MCF 10A (cell line): ENCODE data around the gene MUC4. TPM values are rescaled to one million over a fixed set of nuclear protein-coding genes. Genes with fewer than 3 reads are reported as not detected.
A peak's percentile ranks its signal among the peaks of the same experiment; 100 is the strongest.

Experiments
- BruUV-seq: library from RNA; stranded (reverse); fragments of 400-500 nt; replicated peaks from 2 replicates; lab custom pipeline; 2021; lab: Mats Ljungman, UMichigan
- CTCF ChIA-PET: fragments of 300-600 bp; sonication (Branson Sonifier 250); formaldehyde crosslinking; extraction: SDS; loops from one replicate; lab custom pipeline; 2021; ENCODE audit warnings: antibody characterized with exemption, inconsistent platforms; lab: Yijun Ruan, JAX
- POLR2A ChIA-PET: fragments of 300-600, 350-650 bp; sonication (Branson Sonifier 250); formaldehyde crosslinking; extraction: SDS; loops from one replicate; lab custom pipeline; 2020; ENCODE audit warnings: antibody characterized with exemption, inconsistent platforms; lab: Yijun Ruan, JAX
- DNase-seq: peaks from one replicate; pipeline ENCODE4 v3.0.0-alpha.2; 2018; ENCODE audit not compliant: unreplicated experiment
- H3K27ac Mint-ChIP-seq: one replicate; pipeline ENCODE4 v1.8.0; 2022; ENCODE audit warnings: mild to moderate bottlenecking, low read depth, mixed read lengths; ENCODE audit not compliant: unreplicated experiment
- H3K27me3 Mint-ChIP-seq: one replicate; pipeline ENCODE4 v1.8.0; 2022; ENCODE audit warnings: mixed read lengths; ENCODE audit not compliant: insufficient read depth, unreplicated experiment
- H3K36me3 Mint-ChIP-seq: one replicate; pipeline ENCODE4 v1.8.0; 2022; ENCODE audit warnings: mild to moderate bottlenecking, moderate library complexity, mixed read lengths; ENCODE audit not compliant: insufficient read depth, unreplicated experiment
- H3K4me1 Mint-ChIP-seq: one replicate; pipeline ENCODE4 v1.8.0; 2022; ENCODE audit warnings: mixed read lengths; ENCODE audit not compliant: insufficient read depth, unreplicated experiment
- H3K4me3 Mint-ChIP-seq: one replicate; pipeline ENCODE4 v1.8.0; 2022; ENCODE audit warnings: mild to moderate bottlenecking, moderate library complexity, mixed read lengths; ENCODE audit not compliant: unreplicated experiment
- H3K9me3 Mint-ChIP-seq: one replicate; pipeline ENCODE4 v1.8.0; 2022; ENCODE audit warnings: mixed read lengths; ENCODE audit not compliant: unreplicated experiment
- intact Hi-C: fragments of 100-400 bp; cut with micrococcal nuclease; formaldehyde crosslinking; loops from 2 replicates; pipeline ENCODE4 v1.14.1; 2022
- total RNA-seq: library from RNA; stranded (reverse); gene quantifications from 2 replicates; pipeline ENCODE4 v1.2.3, GENCODE V29; 2022
- TF ChIP-seq, protein P1 (sequence below): fragments of 200-600 bp; IDR thresholded peaks from one replicate; pipeline ENCODE4 v1.8.0; 2022; ENCODE audit warnings: antibody characterized with exemption, mild to moderate bottlenecking; ENCODE audit not compliant: unreplicated experiment

MUC4 gene
- total RNA-seq, 1 experiment from 2014 or later: not detected

DNA sequence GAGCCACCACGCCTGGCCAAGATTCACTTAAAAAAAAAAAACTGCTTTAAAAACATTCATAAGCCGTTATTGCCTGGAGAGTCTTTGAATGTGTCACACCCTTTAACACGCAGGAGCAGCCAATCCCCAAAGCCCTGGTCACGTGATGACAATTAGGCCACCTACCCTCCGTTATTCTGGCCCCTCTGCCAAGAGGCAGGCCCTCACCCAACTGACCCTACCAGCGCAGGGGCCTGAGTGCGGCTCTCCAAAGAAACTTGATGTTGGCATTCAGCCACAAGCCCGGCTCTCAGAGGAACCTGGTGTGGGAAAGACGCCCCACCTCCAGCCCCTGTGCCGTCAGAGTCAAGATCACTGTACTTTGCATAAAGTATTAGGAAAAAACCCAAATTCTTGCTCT is 11.6 kb upstream of the MUC4 start:
- peaks cover 36% of the 10 kb centered on the region for H3K27me3 Mint-ChIP-seq
- POLR2A ChIA-PET: no interaction called here
- TF ChIP-seq, protein P1, sequence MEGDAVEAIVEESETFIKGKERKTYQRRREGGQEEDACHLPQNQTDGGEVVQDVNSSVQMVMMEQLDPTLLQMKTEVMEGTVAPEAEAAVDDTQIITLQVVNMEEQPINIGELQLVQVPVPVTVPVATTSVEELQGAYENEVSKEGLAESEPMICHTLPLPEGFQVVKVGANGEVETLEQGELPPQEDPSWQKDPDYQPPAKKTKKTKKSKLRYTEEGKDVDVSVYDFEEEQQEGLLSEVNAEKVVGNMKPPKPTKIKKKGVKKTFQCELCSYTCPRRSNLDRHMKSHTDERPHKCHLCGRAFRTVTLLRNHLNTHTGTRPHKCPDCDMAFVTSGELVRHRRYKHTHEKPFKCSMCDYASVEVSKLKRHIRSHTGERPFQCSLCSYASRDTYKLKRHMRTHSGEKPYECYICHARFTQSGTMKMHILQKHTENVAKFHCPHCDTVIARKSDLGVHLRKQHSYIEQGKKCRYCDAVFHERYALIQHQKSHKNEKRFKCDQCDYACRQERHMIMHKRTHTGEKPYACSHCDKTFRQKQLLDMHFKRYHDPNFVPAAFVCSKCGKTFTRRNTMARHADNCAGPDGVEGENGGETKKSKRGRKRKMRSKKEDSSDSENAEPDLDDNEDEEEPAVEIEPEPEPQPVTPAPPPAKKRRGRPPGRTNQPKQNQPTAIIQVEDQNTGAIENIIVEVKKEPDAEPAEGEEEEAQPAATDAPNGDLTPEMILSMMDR: no peak
- intact Hi-C loops: no loop called here
- no peak overlapping the region for H3K4me3 Mint-ChIP-seq
- H3K27ac Mint-ChIP-seq: no peak overlapping the region
- H3K36me3 Mint-ChIP-seq: peaks cover 4% of the 10 kb centered on the region
- peaks cover 12% of the 10 kb centered on the region for H3K4me1 Mint-ChIP-seq
- H3K9me3 Mint-ChIP-seq: no peaks in the 10 kb centered on the region
- no TSS peak for BruUV-seq
- DNase-seq: peak; percentile 56
- CTCF ChIA-PET: no interaction called here

DNA sequence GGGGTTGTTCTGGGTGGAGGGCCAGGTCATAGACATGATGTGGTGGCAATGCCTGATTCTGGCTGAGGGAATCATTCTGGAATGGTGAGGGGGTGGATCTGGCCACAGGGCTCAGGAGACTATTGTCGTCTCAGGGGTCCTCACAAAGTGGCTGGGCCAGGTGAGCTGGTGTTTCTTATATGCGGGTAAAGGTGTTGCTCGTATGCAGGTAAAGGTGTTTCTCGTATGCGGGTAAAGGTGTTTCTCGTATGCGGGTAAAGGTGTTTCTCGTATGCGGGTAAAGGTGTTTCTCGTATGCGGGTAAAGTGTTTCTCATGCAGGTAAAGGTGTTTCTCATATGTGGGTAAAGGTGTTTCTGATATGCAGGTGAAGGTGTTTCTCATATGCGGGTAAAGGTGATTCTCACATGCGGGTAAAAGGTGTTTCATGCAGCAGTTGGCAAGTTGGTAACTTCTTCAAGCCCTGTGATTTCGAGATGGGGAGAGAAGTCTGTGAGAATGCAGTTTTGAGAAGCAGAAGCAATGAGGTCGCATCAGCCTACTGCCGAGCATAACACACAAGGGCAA is 10.5 kb upstream of the MUC4 start:
- Mint-ChIP-seq H3K27me3 (peaks cover 36% of the 10 kb centered on the region), H3K36me3 (peaks cover 4% of the 10 kb centered on the region), H3K9me3 (no peaks in the 10 kb centered on the region), H3K4me3 (no peak overlapping the region), H3K4me1 (peaks cover 12% of the 10 kb centered on the region), H3K27ac (no peak overlapping the region)
- ChIA-PET CTCF (interaction anchor here (0.7 kb wide), 1 partner anchor 151 kb away, joined by 4 read pairs; no protein-coding TSS in a partner anchor), POLR2A (no interaction called here)
- no peak for DNase-seq
- TF ChIP-seq, protein P1: no peak
- intact Hi-C loops: no loop called here
- no TSS peak for BruUV-seq

DNA sequence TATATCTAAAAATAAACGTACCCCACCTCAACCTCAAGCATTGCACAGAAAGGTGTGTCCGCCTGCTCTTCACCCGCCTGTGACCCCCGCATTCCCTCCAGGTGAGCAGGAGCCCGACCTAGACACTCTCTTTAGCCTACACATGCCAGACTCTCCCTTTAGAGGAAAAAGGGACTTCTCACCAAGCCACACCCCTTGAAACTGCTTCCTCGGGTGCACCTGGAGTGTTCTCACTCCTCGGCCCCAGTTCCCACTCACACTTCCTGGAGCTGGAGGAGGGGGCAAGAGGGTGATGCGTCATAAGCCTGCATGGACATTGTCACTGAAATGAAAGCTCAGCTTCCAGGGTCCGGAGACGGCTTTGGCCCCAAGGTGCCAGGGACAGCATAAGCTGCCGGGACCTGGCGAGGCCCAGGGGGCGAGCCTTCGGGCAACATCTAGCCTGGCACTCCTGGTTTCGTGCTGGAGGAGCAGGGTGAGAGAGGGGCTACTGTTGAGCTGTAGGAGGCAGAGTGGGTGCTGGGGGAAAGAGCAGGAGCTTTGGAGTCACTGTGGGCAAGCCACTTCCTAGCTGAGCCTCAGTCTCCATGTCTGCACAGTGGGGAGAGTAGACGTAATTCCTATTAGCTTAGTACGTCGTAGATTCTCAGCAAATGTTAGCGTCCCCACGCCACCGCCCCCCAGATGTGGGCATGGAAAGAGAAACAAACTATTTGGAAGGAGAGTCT is 9.8 kb upstream of the MUC4 start:
- ChIA-PET POLR2A (no interaction called here), CTCF (interaction anchor here (0.6 kb wide), 1 partner anchor 12 kb away, joined by 3 read pairs; no protein-coding TSS in a partner anchor)
- TF ChIP-seq, protein P1: no peak
- Mint-ChIP-seq H3K27ac (no peak overlapping the region), H3K9me3 (no peaks in the 10 kb centered on the region), H3K36me3 (peaks cover 4% of the 10 kb centered on the region), H3K27me3 (peaks cover 36% of the 10 kb centered on the region), H3K4me1 (peaks cover 12% of the 10 kb centered on the region), H3K4me3 (no peak overlapping the region)
- intact Hi-C loops: no loop called here
- BruUV-seq: no TSS peak
- DNase-seq: no peak

DNA sequence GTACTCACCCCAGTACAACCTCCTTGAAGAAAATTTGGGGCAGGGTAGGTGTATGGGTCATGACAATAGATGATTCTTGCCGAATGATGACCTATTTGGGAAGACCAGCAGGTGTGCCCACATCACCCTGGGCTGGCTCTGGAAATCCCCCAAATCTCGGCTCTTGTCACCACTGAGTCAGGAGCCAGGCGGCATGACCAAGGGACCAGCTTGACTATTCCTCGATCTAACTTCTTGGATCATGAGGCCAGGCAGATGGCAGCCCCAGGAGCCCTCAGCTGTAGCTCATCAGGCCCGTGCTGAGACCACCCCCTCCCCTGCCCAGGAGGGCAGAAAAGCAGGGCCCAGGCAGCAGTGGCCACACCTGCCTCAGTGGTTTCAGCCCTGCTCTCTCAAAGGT is 9.2 kb upstream of the MUC4 start:
- ChIA-PET POLR2A (no interaction called here), CTCF (no interaction called here)
- no peak for DNase-seq
- TF ChIP-seq, protein P1: no peak
- Mint-ChIP-seq H3K27me3 (peaks cover 36% of the 10 kb centered on the region), H3K4me3 (no peak overlapping the region), H3K36me3 (peaks cover 4% of the 10 kb centered on the region), H3K4me1 (peaks cover 12% of the 10 kb centered on the region), H3K9me3 (no peaks in the 10 kb centered on the region), H3K27ac (no peak overlapping the region)
- no TSS peak for BruUV-seq
- intact Hi-C loops: no loop called here
